NB4 (cell line): ENCODE results near the gene AGPAT3.

Experiments
- CTCF ChIP-seq: IDR thresholded peaks from one replicate; pipeline ENCODE4 v1.5.1; 2012; ENCODE audit warnings: low read depth, low read length
- MAX ChIP-seq: IDR thresholded peaks from 2 replicates; pipeline ENCODE4 v1.6.1; 2011; ENCODE audit warnings: low read depth, low read length
- MYC ChIP-seq: IDR thresholded peaks from 2 replicates; pipeline ENCODE4 v1.6.1; 2011; ENCODE audit warnings: low read depth, low read length
- POLR2A ChIP-seq: IDR thresholded peaks from 2 replicates; pipeline ENCODE4 v1.6.1; 2011; ENCODE audit warnings: mild to moderate bottlenecking; ENCODE audit not compliant: insufficient read length; ENCODE audit errors: extremely low read depth

GRCh38 chr21:43895196-43895595 lies 30.2 kb downstream of the AGPAT3 start:
- TF ChIP-seq CTCF (no peak), POLR2A (no peak), MYC (no peak), MAX (no peak)
